GM19238 (cell line): ENCODE results near the gene IMPDH1.

Source experiments
- DNase-seq: peaks from one replicate; pipeline ENCODE4 v3.0.0; 2011; ENCODE audit warnings: low spot score; ENCODE audit not compliant: insufficient read length

The IMPDH1 gene

GRCh38 chr7:128387216-128388144, 22.3 kb downstream of the IMPDH1 start:
- DNase-seq = peak; percentile 88

- no peak for DNase-seq
These were observed 23.5 kb downstream of the IMPDH1 start for GRCh38 chr7:128385988-128386925.

- DNase-seq = no peak
These were observed 25.1 kb downstream of the IMPDH1 start for GRCh38 chr7:128384726-128385125.

- no peak for DNase-seq
These were observed 26.0 kb downstream of the IMPDH1 start for GRCh38 chr7:128383776-128384175.

- no peak for DNase-seq
These were observed 28.5 kb downstream of the IMPDH1 start for GRCh38 chr7:128381161-128381821.

GRCh38 chr7:128380483-128381106, 29.2 kb downstream of the IMPDH1 start:
- no peak for DNase-seq

GRCh38 chr7:128379900-128380479, 29.8 kb downstream of the IMPDH1 start:
- no peak for DNase-seq

- no peak for DNase-seq
These were observed 31.1 kb downstream of the IMPDH1 start for GRCh38 chr7:128378637-128379036.

GRCh38 chr7:128376077-128376476, 33.7 kb downstream of the IMPDH1 start:
- no peak for DNase-seq

GRCh38 chr7:128374041-128374440, 35.7 kb downstream of the IMPDH1 start:
- no peak for DNase-seq

- DNase-seq = no peak
These were observed 36.2 kb downstream of the IMPDH1 start for GRCh38 chr7:128373606-128374005.

GRCh38 chr7:128370491-128370890, 39.3 kb downstream of the IMPDH1 start:
- no peak for DNase-seq

- no peak for DNase-seq
These were observed 42.8 kb downstream of the IMPDH1 start for GRCh38 chr7:128366986-128367385.

- DNase-seq = no peak
These were observed 43.5 kb downstream of the IMPDH1 start for GRCh38 chr7:128366300-128366699.

- no peak for DNase-seq
These were observed 44.4 kb downstream of the IMPDH1 start for GRCh38 chr7:128365432-128365831.

- no peak for DNase-seq
These were observed 45.5 kb downstream of the IMPDH1 start for GRCh38 chr7:128364166-128364870.

GRCh38 chr7:128363261-128363721, 46.5 kb downstream of the IMPDH1 start:
- no peak for DNase-seq

GRCh38 chr7:128362670-128363069, 47.1 kb downstream of the IMPDH1 start:
- DNase-seq = no peak

- DNase-seq = no peak
These were observed 48.1 kb downstream of the IMPDH1 start, which contains the start of gene PRRT4 for GRCh38 chr7:128361411-128362379. Gene PRRT4, minus strand, starts transcription at chr7:128361690.
